Stomach (tissue), 4 donors: ENCODE results near the gene OR5K1.

ENCODE experiments used
- POLR2A ChIP-seq, 4 donors: fragments of 450-650 bp; IDR thresholded peaks; one replicate each; pipeline ENCODE4 v1.6.1; 2016; ENCODE audit warnings: antibody characterized with exemption in 4 of 4, control low read depth in 2 of 4, mild to moderate bottlenecking in 1 of 4, moderate library complexity in 1 of 4
- TF ChIP-seq, protein P1 (sequence below), 7 experiments: fragments of 450-650 bp in 4 of 7; fragments of 200-600 bp in 3 of 7; sonication (generic) in 3 of 7; IDR thresholded peaks; one replicate each; pipeline ENCODE4 v1.5.1; 2016 to 2019; ENCODE audit warnings: antibody characterized with exemption in 7 of 7, control low read depth in 2 of 7, mild to moderate bottlenecking in 1 of 7

DNA sequence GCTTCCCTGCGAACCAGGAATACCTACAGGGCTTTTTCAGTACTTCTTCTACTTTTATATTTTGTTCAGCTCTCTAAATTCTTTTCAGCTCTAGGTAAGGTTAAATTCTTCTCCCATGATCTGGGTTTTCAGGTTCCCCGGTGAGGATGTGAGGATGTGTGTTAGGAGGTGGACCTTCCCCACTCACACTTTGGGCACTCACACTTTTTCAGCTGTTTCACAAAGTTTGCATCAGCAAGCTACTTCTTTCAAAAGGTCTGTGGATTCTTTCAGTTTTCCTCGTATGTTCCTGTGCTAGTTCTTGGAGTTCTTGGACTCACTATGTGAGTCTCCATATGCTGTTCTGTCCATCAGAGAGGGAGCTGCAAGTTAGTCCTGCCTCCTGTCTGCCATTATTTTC, 20.6 kb downstream of the OR5K1 start:
- TF ChIP-seq, protein P1, sequence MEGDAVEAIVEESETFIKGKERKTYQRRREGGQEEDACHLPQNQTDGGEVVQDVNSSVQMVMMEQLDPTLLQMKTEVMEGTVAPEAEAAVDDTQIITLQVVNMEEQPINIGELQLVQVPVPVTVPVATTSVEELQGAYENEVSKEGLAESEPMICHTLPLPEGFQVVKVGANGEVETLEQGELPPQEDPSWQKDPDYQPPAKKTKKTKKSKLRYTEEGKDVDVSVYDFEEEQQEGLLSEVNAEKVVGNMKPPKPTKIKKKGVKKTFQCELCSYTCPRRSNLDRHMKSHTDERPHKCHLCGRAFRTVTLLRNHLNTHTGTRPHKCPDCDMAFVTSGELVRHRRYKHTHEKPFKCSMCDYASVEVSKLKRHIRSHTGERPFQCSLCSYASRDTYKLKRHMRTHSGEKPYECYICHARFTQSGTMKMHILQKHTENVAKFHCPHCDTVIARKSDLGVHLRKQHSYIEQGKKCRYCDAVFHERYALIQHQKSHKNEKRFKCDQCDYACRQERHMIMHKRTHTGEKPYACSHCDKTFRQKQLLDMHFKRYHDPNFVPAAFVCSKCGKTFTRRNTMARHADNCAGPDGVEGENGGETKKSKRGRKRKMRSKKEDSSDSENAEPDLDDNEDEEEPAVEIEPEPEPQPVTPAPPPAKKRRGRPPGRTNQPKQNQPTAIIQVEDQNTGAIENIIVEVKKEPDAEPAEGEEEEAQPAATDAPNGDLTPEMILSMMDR (IDR thresholded peaks at IDR 0.05) = no peak
- TF ChIP-seq POLR2A (IDR thresholded peaks at IDR 0.05) = no peak
